ENCODE results near the gene HNRNPC.
"Not testable (repeated sequence)": the region's sequence is repeated elsewhere in the genome, so short reads cannot be mapped to it uniquely, and the experiment has no call there.

Gene HNRNPC

GRCh38 chr14:21258005-21258888 is 11.0 kb downstream of the HNRNPC start:
- peaks cover 100% of the 10 kb centered on the region for H3K79me2 ChIP-seq (ENCODE audit: low read length)
- H2AFZ ChIP-seq (ENCODE audit: low read depth, low read length) = no peak overlapping the region
- peaks cover 96% of the 10 kb centered on the region for H4K20me1 ChIP-seq (ENCODE audit: insufficient read depth, low read length)
- H3K4me1 ChIP-seq (ENCODE audit: low read length) = peaks cover 29% of the 10 kb centered on the region
- peaks cover 66% of the 10 kb centered on the region for H3K36me3 ChIP-seq (replicated peaks; ENCODE audit: low read depth, low read length)
- H3K4me2 ChIP-seq (ENCODE audit: low read length) = no peak overlapping the region
- no peak overlapping the region for H3K9ac ChIP-seq (ENCODE audit: low read length)
- no peak overlapping the region for H3K27ac ChIP-seq (ENCODE audit: low read length)
- no peak overlapping the region for H3K4me3 ChIP-seq (ENCODE audit: low read length)
- H3K9me3 ChIP-seq (ENCODE audit: insufficient read depth, low read length) = no peaks in the 10 kb centered on the region
- TF ChIP-seq EZH2phosphoT487 (IDR thresholded peaks at IDR 0.05; ENCODE audit: low read depth) = no peak
- TF ChIP-seq CTCF (IDR thresholded peaks at IDR 0.05; ENCODE audit: low read depth, low read length) = no peak
- H3K27me3 ChIP-seq (ENCODE audit: low read depth, low read length) = no peaks in the 10 kb centered on the region

GRCh38 chr14:21257394-21257909 is 11.8 kb downstream of the HNRNPC start:
- Histone ChIP-seq H3K9me3 (ENCODE audit: insufficient read depth, low read length) (no peaks in the 10 kb centered on the region), H3K36me3 (replicated peaks; ENCODE audit: low read depth, low read length) (peaks cover 67% of the 10 kb centered on the region), H3K27me3 (ENCODE audit: low read depth, low read length) (no peaks in the 10 kb centered on the region), H3K27ac (ENCODE audit: low read length) (no peak overlapping the region), H3K4me1 (ENCODE audit: low read length) (peaks cover 23% of the 10 kb centered on the region), H3K4me2 (ENCODE audit: low read length) (no peak overlapping the region), H3K79me2 (ENCODE audit: low read length) (peaks cover 100% of the 10 kb centered on the region), H4K20me1 (ENCODE audit: insufficient read depth, low read length) (peaks cover 96% of the 10 kb centered on the region), H3K9ac (ENCODE audit: low read length) (no peak overlapping the region), H2AFZ (ENCODE audit: low read depth, low read length) (no peak overlapping the region), H3K4me3 (ENCODE audit: low read length) (no peak overlapping the region)
- TF ChIP-seq CTCF (IDR thresholded peaks at IDR 0.05; ENCODE audit: low read depth, low read length) (no peak), EZH2phosphoT487 (IDR thresholded peaks at IDR 0.05; ENCODE audit: low read depth) (no peak)

- H3K36me3 ChIP-seq (replicated peaks; ENCODE audit: low read depth, low read length) = peaks cover 67% of the 10 kb centered on the region
- no peak overlapping the region for H3K9ac ChIP-seq (ENCODE audit: low read length)
- no peak overlapping the region for H3K4me3 ChIP-seq (ENCODE audit: low read length)
- H3K79me2 ChIP-seq (ENCODE audit: low read length) = peaks cover 100% of the 10 kb centered on the region
- no peak overlapping the region for H2AFZ ChIP-seq (ENCODE audit: low read depth, low read length)
- H3K27ac ChIP-seq (ENCODE audit: low read length) = no peak overlapping the region
- H3K27me3 ChIP-seq (ENCODE audit: low read depth, low read length) = no peaks in the 10 kb centered on the region
- H4K20me1 ChIP-seq (ENCODE audit: insufficient read depth, low read length) = peaks cover 96% of the 10 kb centered on the region
- TF ChIP-seq CTCF (IDR thresholded peaks at IDR 0.05; ENCODE audit: low read depth, low read length) (no peak), EZH2phosphoT487 (IDR thresholded peaks at IDR 0.05; ENCODE audit: low read depth) (no peak)
- peaks cover 18% of the 10 kb centered on the region for H3K4me1 ChIP-seq (ENCODE audit: low read length)
- no peak overlapping the region for H3K4me2 ChIP-seq (ENCODE audit: low read length)
- H3K9me3 ChIP-seq (ENCODE audit: insufficient read depth, low read length) = no peaks in the 10 kb centered on the region
These were observed 12.5 kb downstream of the HNRNPC start for GRCh38 chr14:21256539-21257393.

GRCh38 chr14:21256102-21256447 is 13.2 kb downstream of the HNRNPC start:
- Histone ChIP-seq H4K20me1 (ENCODE audit: insufficient read depth, low read length) (peaks cover 96% of the 10 kb centered on the region), H3K4me1 (ENCODE audit: low read length) (peaks cover 18% of the 10 kb centered on the region), H3K79me2 (ENCODE audit: low read length) (peaks cover 100% of the 10 kb centered on the region), H3K36me3 (replicated peaks; ENCODE audit: low read depth, low read length) (peaks cover 68% of the 10 kb centered on the region)
- not testable (repeated sequence) for H3K4me2 ChIP-seq (ENCODE audit: low read length); H3K9me3 ChIP-seq (ENCODE audit: insufficient read depth, low read length); H3K27me3 ChIP-seq (ENCODE audit: low read depth, low read length); H3K9ac ChIP-seq (ENCODE audit: low read length); H3K4me3 ChIP-seq (ENCODE audit: low read length); H3K27ac ChIP-seq (ENCODE audit: low read length); H2AFZ ChIP-seq (ENCODE audit: low read depth, low read length)

Measured in OCI-LY3 (cell line).